Adipose tissue (tissue), 3 donors: ENCODE results near the gene MAML2. TPM values are rescaled to one million over a fixed set of nuclear protein-coding genes. Genes with fewer than 3 reads are reported as not detected.

Experiments used
- H3K27ac ChIP-seq: one replicate; pipeline ENCODE4 v1.5.1; 2013; ENCODE audit warnings: low read depth, low read length
- WGBS, 3 donors: extraction: QIAGEN DNeasy Blood & Tissue Kit; methylation state at CpG; one replicate each; pipeline ENCODE4 v1.1.7; 2013; 5-methylcytosine and 5-hydroxymethylcytosine counted together
- polyA plus RNA-seq, 3 donors: library from polyadenylated mRNA; stranded (reverse); fragments of 200-250 nt; gene quantifications; one replicate each; pipeline ENCODE4 v1.2.3, GENCODE V29; 2013
- donor health status: healthy with polysubstance abuse.
- donor health status: Bipolar disorder and iron deficiency.
- donor health status: healthy.

MAML2 gene
- polyA plus RNA-seq, 3 donors = 1.8 to 8.7 (median 5.4) TPM

- H3K27ac ChIP-seq = no peak overlapping the region
- WGBS, 3 donors = 64 to 71% (median 69%) methylated on average over 10 of the region's 10 CpGs
Observed at GRCh38 chr11:96161307-96162089, 181.5 kb downstream of the MAML2 start.

- WGBS, 3 donors = 60 to 74% (median 72%) methylated on average over 7 of the region's 7 CpGs
- H3K27ac ChIP-seq = no peak overlapping the region
Observed at GRCh38 chr11:96160732-96161306, 182.2 kb downstream of the MAML2 start.

DNA sequence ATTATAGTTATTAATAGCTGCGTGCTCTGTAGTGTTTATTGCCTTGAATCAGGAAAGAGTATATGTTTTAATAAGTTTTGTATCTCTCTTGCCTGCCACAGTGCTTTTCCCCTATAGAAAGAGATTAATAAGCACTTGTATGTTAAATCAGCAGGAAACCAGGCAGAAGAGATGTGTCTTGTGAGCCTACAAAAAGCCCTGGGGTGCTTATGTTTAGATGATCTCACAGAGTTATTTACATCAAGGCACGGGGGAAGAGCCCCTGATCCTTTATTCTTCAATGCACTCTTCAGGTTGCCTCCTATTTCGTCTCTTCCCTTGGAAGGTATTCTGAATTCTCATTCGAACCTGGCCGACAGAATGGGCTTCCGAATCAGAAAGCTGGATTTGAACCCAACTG lies 183.0 kb downstream of the MAML2 start:
- no peak overlapping the region for H3K27ac ChIP-seq
- WGBS, 3 donors = 61 to 88% (median 64%) methylated on average over 6 of the region's 6 CpGs

DNA sequence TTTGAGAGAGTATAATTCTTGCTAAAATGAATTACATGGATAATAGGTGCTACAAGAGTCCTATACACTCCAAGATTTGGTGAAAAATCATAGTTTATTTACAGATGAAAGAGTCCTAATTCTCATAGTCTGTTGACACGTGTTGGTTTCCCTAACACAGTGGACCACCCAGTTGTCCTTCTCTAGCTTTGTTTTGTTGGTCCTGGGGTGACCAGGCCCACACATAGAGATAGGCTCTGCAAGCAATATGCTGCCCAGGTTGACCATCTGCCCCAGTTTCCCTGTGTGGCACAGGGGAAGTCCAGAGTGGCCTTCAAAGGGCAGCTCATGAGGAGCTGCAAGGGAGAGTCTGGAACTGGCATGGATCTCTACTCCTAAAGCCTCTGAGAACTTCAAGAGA lies 184.9 kb downstream of the MAML2 start:
- WGBS, 3 donors = 73 to 77% (median 77%) methylated on average over 1 of the region's 1 CpG
- H3K27ac ChIP-seq = no peak overlapping the region

- peak overlapping the region; percentile 24 for H3K27ac ChIP-seq
Observed at GRCh38 chr11:96157517-96157873, 185.5 kb downstream of the MAML2 start.

GRCh38 chr11:96156379-96156722 lies 186.6 kb downstream of the MAML2 start:
- peak overlapping the region; percentile 9 for H3K27ac ChIP-seq
- WGBS, 3 donors = 18 to 63% (median 23%) methylated on average over 3 of the region's 3 CpGs

DNA sequence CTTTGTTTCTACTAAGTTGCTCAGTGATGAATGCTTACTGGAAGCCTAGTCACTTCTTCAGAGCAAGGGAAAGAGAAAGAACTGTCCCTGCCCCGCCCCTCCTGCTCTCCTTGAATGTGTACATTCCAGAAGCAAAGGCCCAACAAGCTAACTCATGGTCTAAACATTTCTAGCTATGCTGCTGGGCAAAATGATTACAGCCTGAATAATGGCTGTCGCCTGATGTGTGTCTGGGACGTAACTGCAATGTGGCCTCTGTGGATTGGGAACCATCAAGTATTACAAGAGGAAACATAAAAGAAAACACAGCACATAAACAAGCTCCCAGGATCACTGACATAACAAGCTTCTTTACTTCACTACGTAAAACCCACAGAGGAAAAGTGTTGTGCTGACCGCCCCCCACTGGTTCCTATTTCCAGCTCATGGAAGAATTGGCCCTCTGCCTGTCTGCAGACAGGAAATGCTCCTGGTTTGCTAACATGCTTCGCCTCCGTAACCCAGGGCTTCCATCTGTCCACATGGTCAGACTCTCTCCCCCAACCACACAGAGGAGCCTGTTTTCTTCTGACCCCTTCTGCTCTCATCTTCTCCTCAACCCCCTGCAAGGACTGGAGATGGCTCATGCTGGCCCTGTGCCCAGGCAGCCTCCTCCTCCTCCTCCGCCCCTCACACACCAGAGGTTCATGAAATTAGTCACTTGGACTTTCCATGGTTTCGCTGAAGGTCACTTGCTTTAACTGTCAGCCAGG lies 187.2 kb downstream of the MAML2 start:
- H3K27ac ChIP-seq = peak overlapping the region; percentile 9
- 22 to 61% (median 23%) methylated on average over 9 of the region's 9 CpGs for WGBS, 3 donors

GRCh38 chr11:96154802-96155520 lies 188.0 kb downstream of the MAML2 start:
- peak overlapping the region; percentile 86 for H3K27ac ChIP-seq
- 68 to 72% (median 71%) methylated on average over 7 of the region's 7 CpGs for WGBS, 3 donors

DNA sequence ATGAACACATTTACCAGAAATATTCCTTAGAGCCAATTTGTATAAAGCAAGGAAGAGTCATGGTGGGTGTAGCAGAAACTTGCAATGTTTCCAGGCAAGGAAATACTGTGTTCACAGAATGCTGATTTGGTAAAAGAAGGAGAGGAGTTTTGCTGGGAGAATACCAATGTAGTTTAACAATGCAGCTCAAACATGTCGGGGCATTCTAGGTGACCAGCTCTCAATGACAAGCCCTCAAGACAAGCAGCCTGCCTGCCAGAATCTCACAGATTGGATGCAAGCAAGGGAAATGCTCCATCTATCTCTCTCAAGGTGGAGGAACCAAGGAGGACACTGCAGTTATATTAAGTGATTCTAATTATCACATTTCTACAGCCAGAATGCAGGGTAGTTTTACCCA lies 190.4 kb downstream of the MAML2 start:
- WGBS, 3 donors = 80 to 86% (median 81%) methylated on average over 1 of the region's 1 CpG

DNA sequence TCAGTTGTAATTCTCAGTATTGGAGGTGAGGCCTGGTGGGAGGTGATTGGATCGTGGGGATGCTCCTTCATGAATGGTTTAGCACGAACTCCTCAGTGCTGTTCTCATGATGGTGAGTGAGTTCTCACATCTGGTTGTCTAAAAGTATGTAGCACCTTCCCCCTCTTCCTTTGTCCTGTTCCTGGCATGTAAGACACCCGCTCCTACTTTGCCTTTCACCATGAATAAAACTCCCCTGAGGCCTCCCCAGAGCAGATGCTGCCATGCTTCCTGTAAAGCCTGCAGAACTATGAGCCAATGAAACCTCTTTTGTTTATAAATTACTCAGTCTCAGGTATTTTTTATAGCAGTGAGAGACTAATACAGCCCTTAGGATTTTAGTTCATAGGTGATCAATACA lies 191.5 kb downstream of the MAML2 start:
- H3K27ac ChIP-seq = no peak overlapping the region
- 79 to 90% (median 88%) methylated on average over 3 of the region's 3 CpGs for WGBS, 3 donors

More for the DNA sequence above, 190.4 kb downstream of the MAML2 start:
- no peak overlapping the region for H3K27ac ChIP-seq

DNA sequence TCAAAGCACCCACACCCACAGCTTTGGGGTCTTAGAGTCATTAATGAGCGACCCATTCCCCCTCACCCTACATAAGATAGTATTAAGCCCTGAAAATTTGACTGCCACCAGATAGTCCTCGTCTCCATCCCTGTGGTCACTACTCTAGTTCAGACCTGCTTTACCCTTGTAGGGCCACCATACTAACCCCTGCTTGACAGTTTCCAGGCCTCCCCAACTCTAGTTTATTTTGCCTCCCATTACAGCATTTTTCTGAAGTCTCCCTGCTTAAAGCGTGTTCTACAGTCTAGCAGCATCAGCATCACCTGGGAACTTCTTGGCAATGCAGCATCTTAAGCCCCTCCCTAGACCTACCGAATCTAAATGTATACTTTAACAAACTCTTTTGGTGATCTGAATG lies 192.4 kb downstream of the MAML2 start:
- WGBS, 3 donors = 85 to 93% (median 89%) methylated on average over 4 of the region's 4 CpGs
- H3K27ac ChIP-seq = no peak overlapping the region

GRCh38 chr11:96149743-96150555 lies 193.0 kb downstream of the MAML2 start:
- 78 to 90% (median 82%) methylated on average over 7 of the region's 7 CpGs for WGBS, 3 donors

GRCh38 chr11:96147906-96148486 lies 195.0 kb downstream of the MAML2 start:
- no peak overlapping the region for H3K27ac ChIP-seq
- WGBS, 3 donors = 58 to 95% (median 93%) methylated on average over 6 of the region's 6 CpGs

More at GRCh38 chr11:96149743-96150555, 193.0 kb downstream of the MAML2 start:
- H3K27ac ChIP-seq = no peak overlapping the region

GRCh38 chr11:96147186-96147585 lies 195.8 kb downstream of the MAML2 start:
- 66 to 80% (median 76%) methylated on average over 2 of the region's 2 CpGs for WGBS, 3 donors
- no peak overlapping the region for H3K27ac ChIP-seq

DNA sequence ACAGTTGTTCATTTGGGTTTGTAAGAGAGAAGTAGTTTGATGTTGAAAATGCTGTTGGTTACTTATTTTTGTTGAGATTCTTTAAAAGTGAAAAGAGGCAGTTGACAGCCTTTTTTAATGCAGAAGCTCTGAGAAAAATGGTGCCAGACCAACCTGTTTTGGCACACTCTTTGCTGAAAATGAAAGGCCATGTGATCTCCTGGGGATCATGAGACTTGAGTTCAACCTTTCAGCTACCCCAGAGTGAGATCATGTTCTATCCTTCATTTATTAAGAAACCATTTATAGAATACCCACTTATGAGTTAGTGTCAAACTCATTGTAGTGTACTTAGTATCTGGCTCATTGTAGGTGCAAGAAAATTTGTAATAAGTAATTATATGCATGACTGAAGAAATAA lies 196.2 kb downstream of the MAML2 start:
- H3K27ac ChIP-seq = no peak overlapping the region

- H3K27ac ChIP-seq = no peak overlapping the region
- WGBS, 3 donors = 44 to 51% (median 50%) methylated on average over 4 of the region's 4 CpGs
Observed at GRCh38 chr11:96145163-96145585, 197.8 kb downstream of the MAML2 start.

DNA sequence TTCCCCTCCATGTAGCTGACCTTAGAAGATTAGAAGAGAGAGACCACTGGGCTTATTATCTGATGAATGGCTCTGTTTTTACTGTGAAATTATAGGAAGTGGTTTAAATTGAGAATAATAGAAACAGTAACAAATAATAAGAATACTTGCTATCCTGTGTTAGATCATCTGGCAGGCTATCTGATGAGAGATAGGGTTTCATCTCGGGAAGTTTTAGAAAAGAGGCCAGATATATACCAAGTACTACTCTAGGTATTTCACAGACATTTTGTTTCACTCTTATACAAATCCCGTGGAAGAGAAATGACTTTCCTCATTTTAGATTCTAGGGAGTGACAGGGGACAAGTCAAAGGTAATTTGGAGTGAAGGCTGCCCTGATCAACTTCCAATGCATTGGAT lies 198.4 kb downstream of the MAML2 start:
- 65 to 82% (median 68%) methylated on average over 2 of the region's 2 CpGs for WGBS, 3 donors
- H3K27ac ChIP-seq = no peak overlapping the region

GRCh38 chr11:96143041-96143521 lies 199.9 kb downstream of the MAML2 start:
- H3K27ac ChIP-seq = no peak overlapping the region
- WGBS, 3 donors = 42 to 52% (median 46%) methylated on average over 5 of the region's 5 CpGs
